NCI-H2107 treated with DMSO at 0.1 percent for 48 hours (cell line): Measurements from ENCODE around the gene SACM1L.
A peak's percentile ranks its signal among the peaks of the same experiment; 100 is the strongest.

Experiments
- DNase-seq: peaks from one replicate; lab custom pipeline; 2025; ENCODE audit not compliant: unreplicated experiment; lab: John Stamatoyannopoulos, UW

The SACM1L gene, protein sequence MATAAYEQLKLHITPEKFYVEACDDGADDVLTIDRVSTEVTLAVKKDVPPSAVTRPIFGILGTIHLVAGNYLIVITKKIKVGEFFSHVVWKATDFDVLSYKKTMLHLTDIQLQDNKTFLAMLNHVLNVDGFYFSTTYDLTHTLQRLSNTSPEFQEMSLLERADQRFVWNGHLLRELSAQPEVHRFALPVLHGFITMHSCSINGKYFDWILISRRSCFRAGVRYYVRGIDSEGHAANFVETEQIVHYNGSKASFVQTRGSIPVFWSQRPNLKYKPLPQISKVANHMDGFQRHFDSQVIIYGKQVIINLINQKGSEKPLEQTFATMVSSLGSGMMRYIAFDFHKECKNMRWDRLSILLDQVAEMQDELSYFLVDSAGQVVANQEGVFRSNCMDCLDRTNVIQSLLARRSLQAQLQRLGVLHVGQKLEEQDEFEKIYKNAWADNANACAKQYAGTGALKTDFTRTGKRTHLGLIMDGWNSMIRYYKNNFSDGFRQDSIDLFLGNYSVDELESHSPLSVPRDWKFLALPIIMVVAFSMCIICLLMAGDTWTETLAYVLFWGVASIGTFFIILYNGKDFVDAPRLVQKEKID

DNA sequence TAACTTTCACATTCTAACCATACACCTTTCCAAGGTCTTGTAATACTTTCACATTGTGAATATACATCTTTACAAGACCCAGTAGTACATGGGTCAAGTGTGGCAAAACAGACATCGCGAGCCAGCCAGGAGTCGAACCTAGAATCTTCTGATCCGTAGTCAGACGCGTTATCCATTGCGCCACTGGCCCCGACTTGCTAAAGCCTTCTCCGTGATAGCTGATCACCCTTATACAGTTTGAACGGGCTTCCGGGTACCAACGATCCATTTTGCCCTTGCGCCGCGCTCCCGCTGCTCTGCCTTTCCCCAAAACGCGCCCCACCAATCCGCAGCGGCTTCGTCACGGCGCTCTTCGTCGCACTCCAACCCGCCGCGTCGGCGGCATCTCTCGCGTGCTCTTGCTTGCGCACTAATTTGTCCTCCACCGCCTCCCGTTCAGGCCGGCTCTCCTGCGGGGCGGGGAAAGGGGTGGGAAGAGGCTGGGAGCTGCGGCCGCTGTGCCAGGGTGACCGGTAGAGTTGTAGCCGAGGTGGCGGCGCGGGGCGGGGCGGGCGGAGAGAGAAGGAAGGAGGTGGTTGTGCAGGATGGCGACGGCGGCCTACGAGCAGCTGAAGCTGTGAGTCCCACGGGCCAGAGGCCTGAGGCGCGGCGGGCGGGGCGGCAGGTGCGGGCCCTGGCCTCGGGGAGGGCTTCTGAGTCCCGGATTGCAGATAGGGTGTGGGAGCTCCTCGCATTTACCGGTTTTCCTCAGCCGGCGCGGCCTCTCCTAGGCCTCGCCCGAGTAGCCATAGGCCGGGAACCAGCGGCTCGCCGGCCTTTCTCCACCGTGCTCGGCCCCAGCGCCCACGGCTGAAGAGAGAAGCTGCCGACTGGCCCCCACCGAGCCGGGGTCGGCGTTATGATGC is at the start of gene SACM1L:
TSS of gene SACM1L (plus strand) at position 515 of the 905 bp plus-strand sequence. CDS start at position 585, 70 bp downstream.
- DNase-seq = peak; percentile 92

DNA sequence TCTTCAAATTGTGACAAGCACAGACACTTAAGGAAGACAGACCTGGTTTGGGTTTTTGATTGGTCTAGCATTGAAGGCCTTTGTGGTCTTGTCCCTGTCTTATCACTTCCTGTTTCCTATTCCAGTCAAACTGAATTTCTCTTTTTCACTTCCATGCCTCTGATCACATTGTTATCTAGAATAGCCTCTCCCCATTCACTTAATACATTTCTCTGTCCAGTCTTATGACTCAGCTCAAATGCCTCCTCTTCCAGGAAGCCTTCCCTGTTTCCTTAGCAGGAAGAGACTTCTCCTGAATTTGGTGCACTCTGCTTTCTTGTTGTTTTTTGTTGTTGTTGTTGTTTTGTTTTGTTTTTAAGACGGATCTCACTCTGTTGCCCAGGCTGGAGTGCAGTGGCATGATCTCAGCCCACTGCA is 49.1 kb upstream of the SACM1L start:
- DNase-seq = no peak

GRCh38 chr3:45640724-45641361 is 48.4 kb upstream of the SACM1L start:
- DNase-seq = no peak

DNA sequence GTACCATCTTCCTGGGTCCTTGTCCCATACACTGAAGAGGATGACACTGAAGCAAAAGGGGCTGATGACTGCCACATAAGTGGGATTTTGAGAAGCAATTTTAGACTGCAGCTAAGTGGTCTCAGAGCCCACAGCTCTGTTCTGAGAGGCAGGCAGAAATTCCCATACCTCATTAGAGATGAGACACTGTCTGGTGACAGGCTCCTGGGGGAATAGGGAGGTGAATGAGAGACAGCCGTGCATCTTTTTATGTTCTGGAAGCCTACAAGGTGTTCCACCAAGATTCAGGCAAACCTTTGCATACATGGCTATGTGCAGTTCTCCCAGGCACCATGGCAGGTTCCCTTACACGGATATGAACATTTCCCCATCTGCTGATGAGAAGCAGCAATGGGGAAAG is 47.4 kb upstream of the SACM1L start:
- no peak for DNase-seq

GRCh38 chr3:45642731-45643152 is 46.5 kb upstream of the SACM1L start:
- no peak for DNase-seq

- no peak for DNase-seq
These were observed 45.0 kb upstream of the SACM1L start for GRCh38 chr3:45644063-45644790.

DNA sequence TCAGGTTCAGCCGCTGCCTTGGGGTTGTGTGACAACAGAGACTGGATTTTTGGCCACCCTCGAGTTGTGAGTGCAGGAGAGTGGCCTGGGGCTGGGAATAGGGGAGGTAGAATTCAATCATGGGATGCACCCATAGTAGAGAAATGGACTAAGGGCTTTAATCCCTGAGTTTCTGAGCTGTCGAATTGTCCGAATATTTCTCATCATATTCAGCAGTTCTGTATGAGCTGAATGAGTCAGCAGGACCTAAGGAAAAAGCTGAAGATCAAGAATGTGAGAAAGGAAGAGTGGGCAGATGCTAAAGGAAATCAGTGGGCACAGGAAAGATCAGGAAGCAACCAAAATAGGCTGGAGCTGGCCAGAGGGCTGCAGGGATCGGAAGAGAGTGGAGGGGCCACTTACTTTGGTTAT is 44.4 kb upstream of the SACM1L start:
- no peak for DNase-seq

DNA sequence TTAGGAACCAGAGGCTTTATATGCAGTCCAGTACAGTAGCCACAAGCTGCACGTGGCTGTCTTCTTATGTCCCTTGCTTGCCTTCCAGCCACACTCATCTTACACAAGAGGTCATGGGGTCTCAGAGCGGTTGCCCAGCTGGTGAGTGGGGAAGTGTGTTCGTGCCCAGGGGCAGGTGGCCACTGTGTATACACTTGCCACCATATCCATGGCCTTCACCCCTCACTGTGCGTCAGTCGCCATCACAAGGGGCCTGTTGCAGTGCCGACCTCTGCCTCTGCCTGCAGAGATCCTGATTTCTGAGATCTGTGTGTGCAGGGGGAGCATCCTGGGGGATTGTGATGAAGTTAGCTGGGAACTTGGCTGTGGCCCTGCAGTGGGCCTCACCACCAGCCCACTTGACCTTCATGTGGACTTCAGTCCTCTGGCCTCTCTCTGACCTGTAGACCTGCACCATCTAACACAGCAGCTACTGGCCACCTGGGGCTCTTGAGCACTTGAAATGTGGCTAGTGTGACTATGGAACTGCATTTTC is 43.1 kb upstream of the SACM1L start:
- no peak for DNase-seq

DNA sequence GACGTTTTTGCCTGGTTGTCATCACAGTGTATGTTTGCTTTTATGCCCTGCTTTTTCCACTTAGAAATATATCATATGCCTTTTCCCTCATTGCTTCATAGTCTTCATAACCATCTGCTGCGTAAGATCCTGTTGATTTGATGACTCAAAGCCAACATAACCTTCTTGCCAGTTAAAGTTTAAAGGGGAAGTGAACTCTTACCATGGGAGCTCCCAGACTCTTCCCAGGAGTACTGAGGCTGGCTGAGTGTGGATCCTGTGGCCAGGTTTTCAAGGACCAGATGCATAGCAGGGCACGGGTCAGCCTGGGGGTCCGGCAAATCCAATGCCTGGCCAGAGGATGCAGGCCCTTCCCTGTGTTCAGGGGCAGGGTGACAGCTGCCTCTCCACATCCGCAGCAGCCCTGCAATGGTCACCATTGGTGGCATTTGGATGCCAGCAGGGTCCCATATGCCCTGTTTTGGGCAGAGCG is 42.0 kb upstream of the SACM1L start:
- no peak for DNase-seq

DNA sequence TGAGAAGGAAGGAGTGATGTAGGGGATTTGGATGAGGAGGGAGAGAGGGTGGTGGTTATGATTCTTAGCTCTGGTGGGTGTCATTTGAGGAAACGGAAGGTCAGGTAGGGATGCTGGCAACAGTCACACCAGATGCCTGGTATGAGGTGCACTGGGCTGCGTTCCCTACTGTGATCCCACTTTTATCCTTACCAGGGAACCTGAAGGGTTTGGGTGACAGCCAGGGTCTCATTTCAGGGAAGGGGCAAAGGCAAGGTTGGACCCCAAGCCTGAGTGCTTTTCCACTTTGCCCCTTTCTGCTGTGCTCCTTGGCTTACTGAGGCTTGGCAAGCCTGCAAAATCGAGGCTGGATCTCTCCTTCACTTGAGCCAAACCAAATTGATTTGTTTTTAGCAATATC is 36.0 kb upstream of the SACM1L start:
- DNase-seq = no peak

DNA sequence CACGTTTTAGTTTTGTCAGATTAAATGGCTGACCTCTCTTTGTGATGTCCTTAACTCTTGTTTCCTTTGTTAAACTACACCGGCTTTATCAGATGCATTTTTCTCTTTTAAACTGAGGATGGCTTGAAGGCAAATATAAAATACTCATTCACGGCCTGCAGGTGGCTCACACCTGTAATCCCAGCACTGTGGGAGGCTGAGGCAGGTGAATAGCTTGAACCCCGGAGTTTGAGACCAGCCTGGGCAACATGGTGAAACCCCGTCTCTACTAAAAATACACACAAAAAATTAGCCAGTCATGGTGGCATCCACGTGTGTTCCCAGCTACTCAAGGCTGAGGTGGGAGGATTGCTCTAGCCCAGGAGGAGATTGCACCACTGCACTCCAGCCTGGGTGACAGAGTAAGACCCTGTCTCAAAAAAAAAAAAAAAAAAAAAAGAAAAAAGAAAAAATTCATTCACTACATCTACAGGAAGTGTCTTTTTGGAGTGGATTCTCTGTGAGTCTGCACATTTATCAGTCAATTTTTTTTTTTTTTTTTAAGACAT is 34.7 kb upstream of the SACM1L start:
- no peak for DNase-seq

GRCh38 chr3:45655906-45656305 is 33.3 kb upstream of the SACM1L start:
- no peak for DNase-seq

DNA sequence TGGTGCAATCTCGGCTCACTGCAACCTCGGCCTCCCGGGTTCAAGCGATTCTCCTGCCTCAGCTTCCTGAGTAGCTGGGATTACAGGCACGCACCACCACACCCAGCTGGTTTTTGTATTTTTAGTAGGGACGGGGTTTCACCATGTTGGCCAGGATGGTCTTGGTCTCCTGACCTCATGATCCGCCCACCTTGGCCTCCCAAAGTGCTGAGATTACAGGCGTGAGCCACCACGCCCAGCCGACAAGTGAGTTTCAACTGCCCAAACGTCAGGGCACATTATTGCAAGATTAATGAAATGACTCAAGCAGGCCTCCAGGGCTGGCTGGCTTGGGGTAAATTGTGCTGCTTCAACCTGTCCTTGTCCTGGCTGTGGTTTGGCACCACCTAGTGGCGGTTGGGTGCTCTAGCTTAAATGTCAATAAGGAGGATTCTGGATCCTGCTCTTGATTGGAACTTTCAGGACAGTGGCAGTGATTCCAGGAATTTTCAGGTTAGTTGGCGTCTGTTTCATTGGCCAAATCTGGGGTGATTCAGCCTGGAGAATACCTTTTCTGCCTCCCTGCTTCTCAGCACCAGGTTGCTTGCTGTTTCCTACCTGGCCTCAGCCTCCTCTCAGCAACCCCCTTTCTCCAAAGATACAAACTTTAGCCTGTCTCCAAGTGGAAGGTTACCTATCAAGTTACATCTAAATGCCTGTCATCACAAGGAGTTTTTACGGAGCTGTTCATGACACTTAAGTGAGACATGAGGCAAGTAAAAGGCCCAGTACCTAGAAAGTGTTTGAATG is 32.4 kb upstream of the SACM1L start:
- DNase-seq = peak; percentile 76

GRCh38 chr3:45657853-45658252 is 31.3 kb upstream of the SACM1L start:
- no peak for DNase-seq

DNA sequence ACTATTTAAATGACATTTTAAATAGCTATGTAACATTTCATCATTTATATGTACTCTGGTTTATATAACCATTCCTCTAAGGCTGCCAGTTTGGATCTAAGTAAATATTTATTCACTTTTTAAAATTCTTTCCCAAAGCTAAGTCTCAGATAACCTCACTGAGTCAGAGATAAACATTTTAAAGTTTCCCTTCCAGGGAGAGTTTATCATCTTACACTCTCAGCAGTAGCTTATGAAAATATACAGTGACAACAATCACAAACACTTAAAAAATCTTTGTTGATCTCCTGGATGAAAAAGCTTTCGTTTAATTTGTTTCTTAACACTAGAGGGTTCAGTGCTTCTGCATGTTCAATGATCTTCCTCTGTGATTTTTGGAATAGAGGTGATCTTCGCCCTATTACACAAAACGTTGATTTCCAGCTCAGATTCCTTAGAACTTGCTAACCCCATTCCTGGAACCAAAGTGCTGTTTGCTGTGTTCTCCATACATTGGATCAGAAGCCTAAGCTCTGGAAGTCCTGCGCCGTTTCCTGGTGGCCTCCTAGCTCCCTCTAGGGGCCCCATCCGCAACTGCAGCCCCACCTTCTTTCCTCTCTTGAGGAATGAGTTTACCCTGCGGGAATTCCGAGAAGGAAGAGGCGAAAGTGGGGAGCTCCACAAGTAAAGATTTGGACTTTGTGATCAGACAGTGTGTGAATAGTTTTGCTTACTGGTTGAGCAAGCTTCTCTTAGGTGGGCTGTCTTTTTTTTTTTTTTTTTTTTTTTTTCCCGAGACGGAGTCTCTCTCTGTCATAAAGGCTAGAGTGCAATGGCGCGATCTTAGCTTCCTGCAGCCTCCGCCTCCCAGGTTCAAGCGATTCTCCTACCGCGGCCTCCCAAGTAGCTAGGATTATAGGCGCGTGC is 29.3 kb upstream of the SACM1L start:
- no peak for DNase-seq

GRCh38 chr3:45660567-45660901 is 28.7 kb upstream of the SACM1L start:
- DNase-seq = no peak

- no peak for DNase-seq
These were observed 24.6 kb upstream of the SACM1L start for GRCh38 chr3:45664578-45664977.

- DNase-seq = peak; percentile 6
These were observed 24.1 kb upstream of the SACM1L start for GRCh38 chr3:45665101-45665572.
